Coronary artery (tissue), 2 donors: Measurements from ENCODE around the gene CARD11.
A peak's percentile ranks its signal among the peaks of the same experiment; 100 is the strongest.
"Not testable (repeated sequence)": the region's sequence is repeated elsewhere in the genome, so short reads cannot be mapped to it uniquely, and the experiment has no call there.

ENCODE experiments used
- DNase-seq: peaks from one replicate; pipeline ENCODE4 v3.0.0-alpha.2; 2017; ENCODE audit warnings: low spot score
- H3K27ac ChIP-seq, 2 donors: fragments of 200-600 bp; sonication (generic); one replicate each; pipeline ENCODE4 v1.5.1; 2016 to 2019
- H3K4me3 ChIP-seq: fragments of 200-600 bp; sonication (generic); 2 replicates; pipeline ENCODE4 v1.5.1; 2016; ENCODE audit warnings: mild to moderate bottlenecking, moderate library complexity
- TF ChIP-seq, protein P1 (sequence below): fragments of 200-600 bp; sonication (generic); IDR thresholded peaks from one replicate; pipeline ENCODE4 v1.5.1; 2019; ENCODE audit warnings: antibody characterized with exemption

CARD11 gene

DNA sequence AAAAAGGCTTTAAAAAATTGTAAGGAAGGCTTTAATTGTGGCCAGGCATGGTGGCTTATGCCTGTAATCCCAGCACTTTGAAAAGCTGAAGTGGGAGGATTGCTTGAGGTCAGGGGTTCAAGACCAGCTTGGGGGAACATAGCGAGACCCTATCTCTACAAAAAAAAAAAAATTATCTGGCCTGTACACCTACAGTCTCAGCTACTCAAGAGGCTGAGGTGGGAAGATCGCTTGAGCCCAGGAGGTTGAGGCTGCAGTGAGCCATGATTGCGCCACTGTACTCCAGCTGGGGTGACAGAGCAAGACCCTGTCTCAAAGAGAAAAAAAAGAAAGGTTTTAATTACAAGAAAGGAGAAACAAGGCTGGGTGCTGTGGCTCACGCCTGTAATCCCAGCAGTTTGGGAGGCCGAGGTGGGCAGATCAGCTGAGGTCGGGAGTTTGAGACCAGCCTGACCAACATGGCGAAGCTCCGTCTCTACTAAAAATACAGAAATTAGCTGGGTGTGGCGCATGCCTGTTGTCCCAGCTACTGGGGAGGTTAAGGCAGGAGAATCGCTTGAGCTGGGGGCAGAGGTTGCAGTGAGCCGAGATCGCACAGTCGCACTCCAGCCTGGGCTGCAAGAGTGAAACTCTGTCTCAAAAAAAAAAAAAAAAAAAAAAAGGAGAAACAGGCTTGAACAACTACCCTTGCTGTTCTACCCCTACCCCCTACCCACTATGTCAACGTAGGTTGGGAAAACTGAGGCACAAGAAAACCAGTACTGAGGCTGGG lies 83.7 kb downstream of the CARD11 start:
- TF ChIP-seq, protein P1, sequence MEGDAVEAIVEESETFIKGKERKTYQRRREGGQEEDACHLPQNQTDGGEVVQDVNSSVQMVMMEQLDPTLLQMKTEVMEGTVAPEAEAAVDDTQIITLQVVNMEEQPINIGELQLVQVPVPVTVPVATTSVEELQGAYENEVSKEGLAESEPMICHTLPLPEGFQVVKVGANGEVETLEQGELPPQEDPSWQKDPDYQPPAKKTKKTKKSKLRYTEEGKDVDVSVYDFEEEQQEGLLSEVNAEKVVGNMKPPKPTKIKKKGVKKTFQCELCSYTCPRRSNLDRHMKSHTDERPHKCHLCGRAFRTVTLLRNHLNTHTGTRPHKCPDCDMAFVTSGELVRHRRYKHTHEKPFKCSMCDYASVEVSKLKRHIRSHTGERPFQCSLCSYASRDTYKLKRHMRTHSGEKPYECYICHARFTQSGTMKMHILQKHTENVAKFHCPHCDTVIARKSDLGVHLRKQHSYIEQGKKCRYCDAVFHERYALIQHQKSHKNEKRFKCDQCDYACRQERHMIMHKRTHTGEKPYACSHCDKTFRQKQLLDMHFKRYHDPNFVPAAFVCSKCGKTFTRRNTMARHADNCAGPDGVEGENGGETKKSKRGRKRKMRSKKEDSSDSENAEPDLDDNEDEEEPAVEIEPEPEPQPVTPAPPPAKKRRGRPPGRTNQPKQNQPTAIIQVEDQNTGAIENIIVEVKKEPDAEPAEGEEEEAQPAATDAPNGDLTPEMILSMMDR: no peak
- DNase-seq: peak; percentile 9
- no peak overlapping the region for H3K27ac ChIP-seq
- no peak overlapping the region for H3K4me3 ChIP-seq

DNA sequence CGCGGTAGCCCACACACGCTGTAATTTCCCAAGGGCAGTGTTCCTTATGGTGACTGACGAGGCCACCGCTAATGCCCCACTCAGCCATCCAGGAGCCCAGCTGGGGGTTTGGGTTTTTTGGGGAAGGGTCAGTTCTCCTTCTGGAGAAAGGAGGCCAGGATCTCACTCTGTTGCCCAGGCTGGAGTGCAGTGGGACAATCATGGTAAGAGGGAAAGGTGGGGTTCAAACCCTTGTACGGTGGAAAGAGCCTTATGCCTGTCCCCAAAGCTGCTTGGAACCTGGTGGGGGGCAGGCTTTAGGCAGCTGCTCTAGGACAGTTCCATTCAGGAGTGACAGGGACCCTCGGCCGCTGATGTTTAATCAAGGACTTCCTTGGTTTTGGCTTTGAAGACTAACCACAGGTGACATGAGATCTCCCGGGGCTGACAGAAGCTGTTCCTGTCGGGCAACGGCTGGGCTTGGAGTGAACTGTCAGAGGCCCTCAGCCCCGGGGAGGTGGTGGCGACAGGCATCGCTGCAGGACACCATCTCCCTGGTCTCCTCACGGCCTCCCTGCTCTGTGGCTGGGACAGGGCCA lies 84.5 kb downstream of the CARD11 start:
- Histone ChIP-seq H3K27ac (no peak overlapping the region), H3K4me3 (no peak overlapping the region)
- TF ChIP-seq, protein P1: no peak
- DNase-seq: peak; percentile 45

DNA sequence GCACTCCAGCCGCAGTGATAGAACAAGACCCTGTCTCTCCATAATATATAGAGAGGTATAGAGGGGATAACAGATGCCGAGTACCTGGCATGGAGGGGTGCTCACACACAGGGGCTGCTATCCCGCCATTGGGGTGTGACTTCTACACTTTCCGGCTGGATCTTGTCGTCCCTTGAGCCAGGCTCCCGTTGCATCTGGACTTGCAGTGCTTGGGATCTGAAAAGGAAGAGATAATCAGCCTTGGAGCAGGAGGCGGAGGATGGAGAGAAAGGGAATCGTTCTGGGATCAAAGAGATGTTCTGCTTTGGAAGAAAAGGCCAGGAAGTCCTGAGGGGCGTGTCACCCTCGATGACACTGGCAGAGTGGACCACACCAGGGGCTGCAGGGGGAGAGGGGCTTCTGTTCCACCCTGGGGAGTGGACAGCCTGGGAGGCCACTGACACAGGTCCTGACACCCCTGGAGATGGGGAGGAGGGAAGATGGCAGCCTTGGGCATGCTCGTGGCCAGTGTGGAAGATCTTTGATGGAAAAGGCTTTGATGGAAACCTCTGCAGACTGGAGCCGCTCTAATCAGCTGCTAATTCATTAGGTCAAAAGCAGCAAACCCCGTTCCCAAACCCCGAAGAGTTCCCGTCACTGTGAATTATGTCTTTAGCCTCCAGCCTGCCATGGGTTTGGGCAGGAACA lies 85.1 kb downstream of the CARD11 start:
- peak; percentile 54 for DNase-seq
- TF ChIP-seq, protein P1: no peak
- H3K4me3 ChIP-seq: no peak overlapping the region

DNA sequence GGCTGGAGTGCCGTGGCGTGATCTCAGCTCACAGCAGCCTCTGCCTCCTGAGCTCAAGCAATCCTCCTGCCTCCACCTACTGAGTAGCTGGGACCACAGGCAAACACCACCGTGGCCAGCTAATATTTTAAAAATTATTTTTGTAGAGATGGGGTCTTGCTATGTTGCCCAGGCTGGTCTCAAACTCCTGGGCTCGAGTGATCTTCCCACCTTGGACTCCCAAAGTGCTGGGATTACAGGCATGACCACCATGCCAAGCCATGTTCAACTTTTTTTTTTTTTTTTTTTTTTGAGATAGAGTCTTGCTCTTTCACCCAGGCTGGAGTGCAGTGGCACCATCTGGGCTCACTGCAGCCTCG lies 86.3 kb downstream of the CARD11 start:
- H3K27ac ChIP-seq, H3K4me3 ChIP-seq, DNase-seq: not testable (repeated sequence)

More for the DNA sequence above, 85.1 kb downstream of the CARD11 start:
- no peak overlapping the region for H3K27ac ChIP-seq

DNA sequence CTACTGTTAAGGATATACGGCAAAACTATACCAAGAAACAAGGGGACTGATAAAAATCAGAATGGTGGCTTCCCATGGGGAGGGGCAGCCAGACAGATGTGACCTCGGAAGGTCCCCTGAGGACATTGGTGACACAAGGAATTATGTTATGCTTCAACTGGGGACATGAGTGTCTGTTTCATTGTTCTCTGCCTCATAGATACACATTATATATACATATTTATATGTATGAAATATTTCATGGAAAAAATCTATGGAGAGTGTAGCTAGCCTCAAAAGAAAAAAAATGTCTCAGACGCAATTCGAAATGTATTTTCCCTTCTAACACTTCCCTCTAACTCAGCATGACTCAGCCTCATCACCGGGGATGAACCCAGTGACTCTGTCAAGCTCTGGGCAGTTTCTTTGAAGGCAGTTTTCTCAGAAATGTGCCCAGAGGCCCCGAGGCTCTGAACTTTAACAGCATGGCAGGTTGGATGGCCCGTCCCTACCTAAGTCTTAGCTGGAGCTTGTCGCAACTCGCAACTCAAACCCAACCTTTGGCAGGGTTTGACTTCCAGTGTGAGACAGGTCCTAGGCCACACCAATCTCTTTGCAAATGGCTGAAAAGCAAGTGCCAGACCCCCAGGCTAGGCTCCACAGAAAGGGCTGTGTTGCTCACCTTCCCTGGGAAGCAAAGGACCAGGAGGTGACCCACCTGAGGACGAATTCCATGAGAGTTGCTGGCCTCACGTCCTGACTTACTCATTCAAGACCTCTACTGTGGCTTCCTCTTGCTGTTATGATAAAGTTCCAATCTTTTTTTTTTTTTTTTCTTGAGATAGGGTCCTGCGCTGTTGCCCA lies 86.9 kb downstream of the CARD11 start:
- H3K27ac ChIP-seq: no peak overlapping the region
- no peak overlapping the region for H3K4me3 ChIP-seq
- TF ChIP-seq, protein P1: no peak
- peak; percentile 70 for DNase-seq

DNA sequence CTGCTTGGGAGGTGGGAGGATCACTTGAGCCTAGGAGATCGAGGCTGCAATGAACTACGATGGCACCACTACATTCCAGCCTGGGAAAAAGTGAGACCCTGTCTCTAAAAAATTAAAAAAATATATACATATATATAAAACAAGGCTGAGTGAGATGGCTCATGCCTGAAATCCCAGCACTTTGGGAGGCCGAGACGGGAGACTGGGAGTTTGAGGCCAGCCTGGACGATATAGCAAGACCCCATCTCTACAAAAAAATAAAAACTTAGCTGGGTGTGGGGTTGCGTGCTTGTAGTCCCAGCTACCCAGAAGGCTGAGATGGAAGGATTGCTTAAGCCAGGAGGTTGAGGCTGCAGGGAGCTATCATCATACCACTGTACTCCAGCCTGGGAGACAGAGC lies 87.6 kb downstream of the CARD11 start:
- peak; percentile 26 for DNase-seq
- Histone ChIP-seq H3K4me3 (no peak overlapping the region), H3K27ac (no peak overlapping the region)
- TF ChIP-seq, protein P1: no peak

DNA sequence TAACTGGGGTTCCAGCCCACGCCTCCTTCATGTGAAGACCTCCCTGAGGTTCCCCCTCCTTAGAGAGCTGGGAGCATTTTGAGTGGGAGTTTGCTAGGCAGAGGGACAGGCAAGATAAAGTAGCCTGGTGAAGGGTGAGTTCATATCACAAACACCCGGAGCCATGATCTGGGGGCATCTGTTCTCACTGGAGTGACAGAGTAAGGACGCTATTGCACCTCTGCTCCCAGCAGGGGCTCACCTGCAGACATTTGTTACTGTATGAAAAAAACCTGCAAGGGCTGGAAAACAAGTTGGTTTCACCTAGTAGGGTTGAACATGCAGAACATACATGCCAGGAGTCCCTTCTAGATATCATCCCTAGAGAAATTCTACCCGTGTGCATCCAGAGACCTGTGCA lies 88.4 kb downstream of the CARD11 start:
- DNase-seq: peak; percentile 21
- TF ChIP-seq, protein P1: no peak
- H3K4me3 ChIP-seq: no peak overlapping the region
- no peak overlapping the region for H3K27ac ChIP-seq
